Measurements from ENCODE around the gene HEXA.

GRCh38 chr15:72338617-72339321 lies 37.0 kb downstream of the HEXA start:
- TF ChIP-seq EP300 (IDR thresholded peaks at IDR 0.05) (no peak), CTCF (IDR thresholded peaks at IDR 0.05) (no peak)
